BE2C (cell line): ENCODE results near the gene SSNA1.
A peak's percentile ranks its signal among the peaks of the same experiment; 100 is the strongest.

ENCODE experiments used
- DNase-seq: peaks from one replicate; pipeline ENCODE4 v3.0.0-alpha.2; 2020
- H3K27me3 ChIP-seq: fragments of 250-450 bp; sonication (Bioruptor Pico); 2 replicates; pipeline ENCODE4 v1.5.1; 2020; ENCODE audit warnings: mild to moderate bottlenecking
- H3K36me3 ChIP-seq: fragments of 250-450 bp; sonication (Bioruptor Pico); 2 replicates; pipeline ENCODE4 v1.5.1; 2020; ENCODE audit warnings: mild to moderate bottlenecking
- H3K4me1 ChIP-seq: fragments of 250-450 bp; sonication (Bioruptor Pico); 2 replicates; pipeline ENCODE4 v1.5.1; 2020
- H3K4me3 ChIP-seq: 2 replicates; pipeline ENCODE4 v1.5.1; 2011; ENCODE audit warnings: low read depth, low read length
- H3K9me3 ChIP-seq: fragments of 250-450 bp; sonication (Bioruptor Pico); 2 replicates; pipeline ENCODE4 v1.5.1; 2020
- CTCF ChIP-seq: IDR thresholded peaks from 2 replicates; pipeline ENCODE4 v1.5.1; 2012; ENCODE audit warnings: mild to moderate bottlenecking, low read depth, low read length

The SSNA1 gene

GRCh38 chr9:137176302-137177182 is 11.9 kb upstream of the SSNA1 start:
- Histone ChIP-seq H3K4me1 (peaks cover 6% of the 10 kb centered on the region), H3K4me3 (no peak overlapping the region), H3K36me3 (peaks cover 13% of the 10 kb centered on the region), H3K9me3 (no peaks in the 10 kb centered on the region), H3K27me3 (peaks cover 7% of the 10 kb centered on the region; the same call in 1 of the 2 replicates)
- peak; percentile 69 for DNase-seq
- TF ChIP-seq CTCF = peak; percentile 89

GRCh38 chr9:137178201-137178938 is 10.1 kb upstream of the SSNA1 start:
- Histone ChIP-seq H3K4me1 (peaks cover 3% of the 10 kb centered on the region), H3K4me3 (no peak overlapping the region), H3K9me3 (no peaks in the 10 kb centered on the region), H3K27me3 (peaks cover 7% of the 10 kb centered on the region; the same call in 1 of the 2 replicates), H3K36me3 (peaks cover 24% of the 10 kb centered on the region)
- no peak for TF ChIP-seq CTCF
- DNase-seq = no peak

- no peaks in the 10 kb centered on the region for H3K9me3 ChIP-seq
- H3K36me3 ChIP-seq = peaks cover 29% of the 10 kb centered on the region
- H3K27me3 ChIP-seq = peaks cover 6% of the 10 kb centered on the region; the same call in 1 of the 2 replicates
- DNase-seq = no peak
- no peak overlapping the region for H3K4me3 ChIP-seq
- TF ChIP-seq CTCF = no peak
- no peaks in the 10 kb centered on the region; the same call in 1 of the 2 replicates for H3K4me1 ChIP-seq
Measured at GRCh38 chr9:137178939-137179630, 9.4 kb upstream of the SSNA1 start.

- Histone ChIP-seq H3K4me3 (no peak overlapping the region), H3K4me1 (no peaks in the 10 kb centered on the region), H3K27me3 (peaks cover 4% of the 10 kb centered on the region; the same call in 1 of the 2 replicates), H3K9me3 (no peaks in the 10 kb centered on the region), H3K36me3 (peaks cover 29% of the 10 kb centered on the region)
- no peak for TF ChIP-seq CTCF
- no peak for DNase-seq
Measured at GRCh38 chr9:137179761-137180160, 8.7 kb upstream of the SSNA1 start.

GRCh38 chr9:137180491-137180890 is 8.0 kb upstream of the SSNA1 start:
- TF ChIP-seq CTCF = no peak

More at GRCh38 chr9:137180491-137180890, 8.0 kb upstream of the SSNA1 start:
- no peaks in the 10 kb centered on the region for H3K9me3 ChIP-seq
- no peak overlapping the region for H3K4me3 ChIP-seq
- H3K27me3 ChIP-seq = no peaks in the 10 kb centered on the region
- H3K36me3 ChIP-seq = peaks cover 29% of the 10 kb centered on the region
- no peak for DNase-seq
- no peaks in the 10 kb centered on the region for H3K4me1 ChIP-seq
